GM23338 (cell line): ENCODE measurements around the gene MCCC1.

Experiments
- CREB1 ChIP-seq: fragments of 250-450 bp; sonication (Bioruptor Pico); IDR thresholded peaks from 2 replicates; pipeline ENCODE4 v1.5.0; 2020; ENCODE audit warnings: low read depth, mild to moderate bottlenecking, moderate library complexity
- CTCF ChIP-seq, 2 experiments: fragments of 200-600 bp in 1 of 2; sonication (generic) in 1 of 2; conservative IDR thresholded peaks; 2 replicates each; pipeline versions ENCODE4 v1.5.1 to v1.6.1; 2016 to 2017; ENCODE audit warnings: antibody characterized with exemption in 2 of 2, low read depth in 2 of 2, mild to moderate bottlenecking in 2 of 2, moderate library complexity in 1 of 2
- EZH2 ChIP-seq: fragments of 200-600 bp; sonication (generic); IDR thresholded peaks from one replicate; pipeline ENCODE4 v1.8.0; 2017; ENCODE audit warnings: antibody characterized with exemption, mild to moderate bottlenecking, low read depth; ENCODE audit not compliant: unreplicated experiment
- EZH2phosphoT487 ChIP-seq: fragments of 200-600 bp; sonication (generic); IDR thresholded peaks from one replicate; pipeline ENCODE4 v1.8.1; 2018; ENCODE audit warnings: antibody characterized with exemption; ENCODE audit not compliant: unreplicated experiment
- POLR2AphosphoS5 ChIP-seq: IDR thresholded peaks from 2 replicates; pipeline ENCODE4 v1.6.1; 2016; ENCODE audit warnings: antibody characterized with exemption, low read depth
- REST ChIP-seq: IDR thresholded peaks from one replicate; pipeline ENCODE4 v1.6.1; 2018; ENCODE audit warnings: antibody characterized with exemption; ENCODE audit not compliant: unreplicated experiment

GRCh38 chr3:183044547-183045229 lies 54.6 kb downstream of the MCCC1 start:
- TF ChIP-seq CTCF (conservative IDR thresholded peaks at IDR 0.05; ENCODE audit: low read depth in 2 of 2): no peak
- no peak for TF ChIP-seq EZH2phosphoT487
- TF ChIP-seq EZH2: no peak
- TF ChIP-seq POLR2AphosphoS5: no peak
- no peak for TF ChIP-seq REST
- TF ChIP-seq CREB1 (CRISPR knock-in tag): no peak
